ENCODE measurements around the gene SPCS3. TPM values are rescaled to one million over a fixed set of nuclear protein-coding genes. Genes with fewer than 3 reads are reported as not detected.
"Not testable (repeated sequence)": the region's sequence is repeated elsewhere in the genome, so short reads cannot be mapped to it uniquely, and the experiment has no call there.

The SPCS3 gene
- total RNA-seq, 2 experiments from 2014 or later: 182 to 185 TPM

- intact Hi-C loops (cut with micrococcal nuclease): loop anchor here (1.0 kb wide), 1 partner anchor 10 kb away; the partner anchor contains the start of gene SPCS3
- H3K27me3 Mint-ChIP-seq: peaks cover 30% of the 10 kb centered on the region
- H3K27ac Mint-ChIP-seq: no peak overlapping the region
- no peaks in the 10 kb centered on the region for H3K4me1 Mint-ChIP-seq (ENCODE audit: low read depth)
- ChIA-PET CTCF (no interaction called here), POLR2A (no interaction called here)
- no peaks in the 10 kb centered on the region for H3K36me3 Mint-ChIP-seq
- no peak overlapping the region for H3K4me3 Mint-ChIP-seq
- peak; percentile 19 for DNase-seq
- no peaks in the 10 kb centered on the region for H3K9me3 Mint-ChIP-seq
These were observed 10.7 kb upstream of the SPCS3 start for GRCh38 chr4:176309046-176309445.

GRCh38 chr4:176309772-176310171, 10.0 kb upstream of the SPCS3 start:
- CTCF ChIA-PET: no interaction called here
- intact Hi-C loops (cut with micrococcal nuclease): loop anchor here (1.0 kb wide), 1 partner anchor 10 kb away; the partner anchor contains the start of gene SPCS3
- Mint-ChIP-seq H3K36me3 (no peaks in the 10 kb centered on the region), H3K9me3 (no peaks in the 10 kb centered on the region), H3K27ac (no peak overlapping the region), H3K27me3 (peaks cover 23% of the 10 kb centered on the region), H3K4me3 (no peak overlapping the region), H3K4me1 (ENCODE audit: low read depth) (no peaks in the 10 kb centered on the region)
- POLR2A ChIA-PET: no interaction called here
- no peak for DNase-seq

GRCh38 chr4:176313596-176314336, 6.0 kb upstream of the SPCS3 start:
- ChIA-PET POLR2A (no interaction called here), CTCF (no interaction called here)
- no peak overlapping the region for H3K4me3 Mint-ChIP-seq

GRCh38 chr4:176319151-176319703, 539 bp upstream of the SPCS3 start:
- H3K4me1 Mint-ChIP-seq (ENCODE audit: low read depth): peaks cover 31% of the 10 kb centered on the region
- POLR2A ChIA-PET: no interaction called here

More at GRCh38 chr4:176313596-176314336, 6.0 kb upstream of the SPCS3 start:
- Mint-ChIP-seq H3K27me3 (peaks cover 7% of the 10 kb centered on the region), H3K9me3 (no peaks in the 10 kb centered on the region), H3K4me1 (ENCODE audit: low read depth) (peaks cover 6% of the 10 kb centered on the region), H3K27ac (no peak overlapping the region), H3K36me3 (no peaks in the 10 kb centered on the region)
- no peak for DNase-seq
- intact Hi-C loops (cut with micrococcal nuclease): no loop called here

GRCh38 chr4:176320340-176320975, 692 bp downstream of the SPCS3 start:
- DNase-seq: peak; percentile 94
- Mint-ChIP-seq H3K36me3 (peaks cover 15% of the 10 kb centered on the region), H3K4me1 (ENCODE audit: low read depth) (peaks cover 37% of the 10 kb centered on the region), H3K27ac (peak overlapping the region; percentile 89), H3K4me3 (peak overlapping the region; percentile 85), H3K27me3 (no peaks in the 10 kb centered on the region), H3K9me3 (no peaks in the 10 kb centered on the region)
- intact Hi-C loops (cut with micrococcal nuclease): loop anchor here (1.0 to 2.0 kb wide), 2 partner anchors 255 to 988 kb away; partner anchors contain the start of genes NEIL3 and WDR17
- ChIA-PET CTCF (no interaction called here), POLR2A (interaction anchor here (1.0 kb wide), 1 partner anchor 1122 kb away, joined by 3 read pairs; the partner anchor contains the start of gene AGA)

More at GRCh38 chr4:176319151-176319703, 539 bp upstream of the SPCS3 start:
- CTCF ChIA-PET: interaction anchor here (1.0 kb wide), 1 partner anchor 22 kb away, joined by 3 read pairs; no protein-coding TSS in a partner anchor
- H3K36me3 Mint-ChIP-seq: peaks cover 12% of the 10 kb centered on the region
- peak overlapping the region; percentile 89 for H3K27ac Mint-ChIP-seq
- peak overlapping the region; percentile 85 for H3K4me3 Mint-ChIP-seq
- intact Hi-C loops (cut with micrococcal nuclease): loop anchor here (1.0 to 2.0 kb wide), 3 partner anchors 10 to 1122 kb away; partner anchors contain the start of gene SPATA4
- no peaks in the 10 kb centered on the region for H3K9me3 Mint-ChIP-seq
- no peak for DNase-seq
- no peaks in the 10 kb centered on the region for H3K27me3 Mint-ChIP-seq

GRCh38 chr4:176320976-176321361, 1.2 kb downstream of the SPCS3 start:
- Mint-ChIP-seq H3K27me3 (no peaks in the 10 kb centered on the region), H3K27ac (peak overlapping the region; percentile 89), H3K36me3 (peaks cover 15% of the 10 kb centered on the region), H3K4me3 (peak overlapping the region; percentile 85), H3K4me1 (ENCODE audit: low read depth) (peaks cover 38% of the 10 kb centered on the region), H3K9me3 (no peaks in the 10 kb centered on the region)
- intact Hi-C loops (cut with micrococcal nuclease): loop anchor here (1.0 to 2.0 kb wide), 3 partner anchors 8 to 988 kb away; partner anchors contain the start of genes NEIL3 and WDR17
- no peak for DNase-seq
- POLR2A ChIA-PET: interaction anchor here (1.0 kb wide), 1 partner anchor 1121 kb away, joined by 3 read pairs; the partner anchor contains the start of gene AGA
- CTCF ChIA-PET: interaction anchor here (1.1 kb wide), 1 partner anchor 11 kb away, joined by 3 read pairs; no protein-coding TSS in a partner anchor

GRCh38 chr4:176321589-176321988, 1.8 kb downstream of the SPCS3 start:
- peak overlapping the region; percentile 85 for H3K4me3 Mint-ChIP-seq
- peaks cover 43% of the 10 kb centered on the region for H3K4me1 Mint-ChIP-seq (ENCODE audit: low read depth)
- H3K9me3 Mint-ChIP-seq: no peaks in the 10 kb centered on the region
- ChIA-PET CTCF (interaction anchor here (1.1 kb wide), 1 partner anchor 10 kb away, joined by 3 read pairs; no protein-coding TSS in a partner anchor), POLR2A (no interaction called here)
- no peak for DNase-seq
- no peaks in the 10 kb centered on the region for H3K27me3 Mint-ChIP-seq
- H3K27ac Mint-ChIP-seq: peak overlapping the region; percentile 89
- intact Hi-C loops (cut with micrococcal nuclease): loop anchor here (1.0 to 2.0 kb wide), 2 partner anchors 8 to 987 kb away; partner anchors contain the start of gene NEIL3
- peaks cover 15% of the 10 kb centered on the region for H3K36me3 Mint-ChIP-seq

GRCh38 chr4:176323511-176324160, 3.9 kb downstream of the SPCS3 start:
- intact Hi-C loops (cut with micrococcal nuclease): no loop called here
- Mint-ChIP-seq H3K36me3 (peaks cover 25% of the 10 kb centered on the region), H3K4me1 (ENCODE audit: low read depth) (peaks cover 47% of the 10 kb centered on the region), H3K4me3 (no peak overlapping the region), H3K9me3 (no peaks in the 10 kb centered on the region), H3K27ac (no peak overlapping the region), H3K27me3 (no peaks in the 10 kb centered on the region)
- ChIA-PET CTCF (no interaction called here), POLR2A (no interaction called here)
- no peak for DNase-seq

GRCh38 chr4:176324876-176325275, 5.1 kb downstream of the SPCS3 start:
- DNase-seq; H3K4me3 Mint-ChIP-seq; intact Hi-C loops (cut with micrococcal nuclease); H3K9me3 Mint-ChIP-seq; H3K27me3 Mint-ChIP-seq; POLR2A ChIA-PET; H3K27ac Mint-ChIP-seq: not testable (repeated sequence)
- Mint-ChIP-seq H3K36me3 (peaks cover 29% of the 10 kb centered on the region), H3K4me1 (ENCODE audit: low read depth) (peaks cover 44% of the 10 kb centered on the region)
- CTCF ChIA-PET: interaction anchor here (2.4 kb wide), 1 partner anchor 16 kb away, joined by 9 read pairs; no protein-coding TSS in a partner anchor

GRCh38 chr4:176333076-176333475, 13.3 kb downstream of the SPCS3 start:
- intact Hi-C loops (cut with micrococcal nuclease): no loop called here
- ChIA-PET CTCF (interaction anchor here (2.6 kb wide), 1 partner anchor 8 kb away, joined by 19 read pairs; no protein-coding TSS in a partner anchor), POLR2A (interaction anchor here (0.6 kb wide), 2 partner anchors 8 to 49 kb away, joined by 3 read pairs; no protein-coding TSS in a partner anchor)
- H3K36me3 Mint-ChIP-seq: peaks cover 28% of the 10 kb centered on the region
- no peak for DNase-seq
- H3K9me3 Mint-ChIP-seq: no peaks in the 10 kb centered on the region
- H3K27ac Mint-ChIP-seq: no peak overlapping the region
- H3K4me3 Mint-ChIP-seq: no peak overlapping the region
- peaks cover 18% of the 10 kb centered on the region for H3K4me1 Mint-ChIP-seq (ENCODE audit: low read depth)
- H3K27me3 Mint-ChIP-seq: no peaks in the 10 kb centered on the region

GRCh38 chr4:176334066-176334465, 14.3 kb downstream of the SPCS3 start:
- CTCF ChIA-PET: no interaction called here
- POLR2A ChIA-PET: no interaction called here

More at GRCh38 chr4:176334066-176334465, 14.3 kb downstream of the SPCS3 start:
- H3K4me1 Mint-ChIP-seq (ENCODE audit: low read depth): peaks cover 18% of the 10 kb centered on the region
- intact Hi-C loops (cut with micrococcal nuclease): no loop called here
- H3K36me3 Mint-ChIP-seq: peaks cover 22% of the 10 kb centered on the region
- no peak overlapping the region for H3K27ac Mint-ChIP-seq
- DNase-seq: no peak
- no peaks in the 10 kb centered on the region for H3K27me3 Mint-ChIP-seq
- H3K9me3 Mint-ChIP-seq: no peaks in the 10 kb centered on the region
- no peak overlapping the region for H3K4me3 Mint-ChIP-seq

Measured in activated CD4-positive, alpha-beta memory T cell treated with anti-CD3 and anti-CD28 coated beads for 36 hours (primary cell).